Psoas muscle (tissue), 8 donors: ENCODE measurements around the gene IPO9. TPM values are rescaled to one million over a fixed set of nuclear protein-coding genes. Genes with fewer than 3 reads are reported as not detected.

Experiments
- ATAC-seq, 4 donors: fragments of 200-7000 bp; cut with Tn5 transposase; one replicate each; pipeline ENCODE4 v1.9.1; 2020; ENCODE audit warnings: moderate library complexity in 3 of 4, mild to moderate bottlenecking in 2 of 4
- DNase-seq, 2 donors: peaks; one replicate each; pipeline ENCODE4 v3.0.0-alpha.2; 2020
- H3K27ac ChIP-seq: fragments of 200-600 bp; one replicate; pipeline ENCODE4 v1.8.0; 2022
- H3K27me3 ChIP-seq, 3 donors: fragments of 200-600 bp in 1 of 3; one replicate each; pipeline versions ENCODE4 v1.6.1 to v1.8.0; 2013 to 2022; ENCODE audit warnings: low read length in 2 of 3, mild to moderate bottlenecking in 2 of 3, moderate library complexity in 1 of 3; ENCODE audit not compliant: insufficient read depth in 3 of 3
- H3K36me3 ChIP-seq, 2 donors: fragments of 200-600 bp in 1 of 2; one replicate each; pipeline versions ENCODE4 v1.6.1 to v1.8.0; 2013 to 2022; ENCODE audit warnings: low read depth in 1 of 2, mild to moderate bottlenecking in 1 of 2, moderate library complexity in 1 of 2; ENCODE audit not compliant: insufficient read depth in 1 of 2
- H3K4me1 ChIP-seq: fragments of 200-600 bp; one replicate; pipeline ENCODE4 v1.8.0; 2022
- H3K4me3 ChIP-seq: fragments of 200-600 bp; one replicate; pipeline ENCODE4 v1.8.0; 2022; ENCODE audit warnings: mild to moderate bottlenecking
- H3K9me3 ChIP-seq: fragments of 200-600 bp; one replicate; pipeline ENCODE4 v1.8.0; 2022
- WGBS, 3 donors: extraction: QIAGEN DNeasy Blood & Tissue Kit; methylation state at CpG; one replicate each; pipeline versions ENCODE4 v1.1.6 to v1.1.7; 2013; 5-methylcytosine and 5-hydroxymethylcytosine counted together
- intact Hi-C, 2 donors: fragments of 100-400 bp; cut with DNase I; formaldehyde crosslinking; loops; one replicate each; pipeline versions ENCODE4 v1.11.0 to v1.14.2; 2022
- polyA plus RNA-seq, 3 donors: library from polyadenylated mRNA; stranded (reverse); fragments of 200-250 nt; gene quantifications; one replicate each; pipeline ENCODE4 v1.2.3, GENCODE V29; 2013
- total RNA-seq, 4 donors: library from RNA; stranded (reverse); fragmentation: NEBNext Ultra II Directional in 2 of 4; extraction: Animal tissue kit (Norgen Biotek cat#: 25700) in 2 of 4; gene quantifications; one replicate each; pipeline versions ENCODE4 v1.2.1 to v1.2.4, GENCODE V29; 2021 to 2023
- TF ChIP-seq, protein P1 (sequence below): fragments of 200-600 bp; IDR thresholded peaks from one replicate; pipeline ENCODE4 v1.8.0; 2022; ENCODE audit warnings: antibody characterized with exemption
- donor health status: healthy with polysubstance abuse.
- donor health status: DM: no; HTN: no; CAD: no; lungs with moderate emphysema.
- donor health status: Bipolar disorder and iron deficiency.
- donor health status: healthy.
- donor health status: DM: yes; HTN: yes; CAD: no.
- donor health status: DM: no; HTN: no; CAD: no.
- donor health status: DM: no; HTN: no; CAD: no.
- donor health status: DM: yes; HTN: yes; CAD: no.

IPO9 gene
- total and polyA plus RNA-seq, 7 donors = 6.6 to 26.9 (median 20.1) TPM

DNA sequence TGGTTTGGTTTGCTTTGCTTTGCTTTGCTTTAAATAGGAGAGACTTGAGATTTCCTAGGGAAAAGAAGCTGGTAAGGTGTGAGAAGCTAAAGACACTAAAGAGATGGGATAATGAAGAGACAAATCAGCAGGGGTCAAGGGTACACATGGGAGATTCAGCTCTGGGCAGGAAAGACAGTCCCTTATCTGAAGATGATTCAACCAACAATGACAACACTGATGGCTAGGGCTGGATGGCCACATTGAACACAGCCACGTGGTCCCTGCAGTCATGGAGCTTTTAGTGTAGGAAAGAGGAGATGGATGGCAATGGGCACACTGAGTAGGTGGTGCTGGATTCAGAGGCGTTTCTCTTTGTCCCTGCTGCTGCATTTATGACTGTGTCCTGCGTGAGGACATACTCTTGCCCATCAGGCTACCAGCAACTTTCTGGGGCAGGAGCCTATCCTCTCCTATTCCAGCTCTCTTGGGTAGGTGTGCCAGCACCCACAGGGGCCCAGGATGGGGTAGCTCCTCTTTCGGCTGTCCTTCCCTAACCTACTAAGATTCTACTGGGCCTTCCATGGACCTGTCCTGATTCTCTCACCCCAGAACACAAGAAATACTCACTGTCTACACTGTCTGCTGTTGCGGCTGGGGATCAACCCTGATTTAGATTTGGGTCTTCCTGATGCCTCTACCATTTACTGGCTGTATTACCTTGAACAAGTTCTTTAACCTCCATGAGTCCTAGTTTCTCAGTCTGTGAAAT, 58.3 kb downstream of the IPO9 start:
- Histone ChIP-seq H3K27ac (peak overlapping the region; percentile 95), H3K4me1 (peaks cover 78% of the 10 kb centered on the region), H3K9me3 (no peaks in the 10 kb centered on the region), H3K4me3 (no peak overlapping the region), H3K27me3 (no peaks in the 10 kb centered on the region), H3K36me3 (peaks cover 0 to 2% of the 10 kb centered on the region in 2 donors)
- DNase-seq = no peak
- intact Hi-C loops = no loop called here
- WGBS, 3 donors = 59 to 82% (median 62%) methylated on average over 5 of the region's 5 CpGs
- no peak for ATAC-seq
- TF ChIP-seq, protein P1, sequence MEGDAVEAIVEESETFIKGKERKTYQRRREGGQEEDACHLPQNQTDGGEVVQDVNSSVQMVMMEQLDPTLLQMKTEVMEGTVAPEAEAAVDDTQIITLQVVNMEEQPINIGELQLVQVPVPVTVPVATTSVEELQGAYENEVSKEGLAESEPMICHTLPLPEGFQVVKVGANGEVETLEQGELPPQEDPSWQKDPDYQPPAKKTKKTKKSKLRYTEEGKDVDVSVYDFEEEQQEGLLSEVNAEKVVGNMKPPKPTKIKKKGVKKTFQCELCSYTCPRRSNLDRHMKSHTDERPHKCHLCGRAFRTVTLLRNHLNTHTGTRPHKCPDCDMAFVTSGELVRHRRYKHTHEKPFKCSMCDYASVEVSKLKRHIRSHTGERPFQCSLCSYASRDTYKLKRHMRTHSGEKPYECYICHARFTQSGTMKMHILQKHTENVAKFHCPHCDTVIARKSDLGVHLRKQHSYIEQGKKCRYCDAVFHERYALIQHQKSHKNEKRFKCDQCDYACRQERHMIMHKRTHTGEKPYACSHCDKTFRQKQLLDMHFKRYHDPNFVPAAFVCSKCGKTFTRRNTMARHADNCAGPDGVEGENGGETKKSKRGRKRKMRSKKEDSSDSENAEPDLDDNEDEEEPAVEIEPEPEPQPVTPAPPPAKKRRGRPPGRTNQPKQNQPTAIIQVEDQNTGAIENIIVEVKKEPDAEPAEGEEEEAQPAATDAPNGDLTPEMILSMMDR = no peak

DNA sequence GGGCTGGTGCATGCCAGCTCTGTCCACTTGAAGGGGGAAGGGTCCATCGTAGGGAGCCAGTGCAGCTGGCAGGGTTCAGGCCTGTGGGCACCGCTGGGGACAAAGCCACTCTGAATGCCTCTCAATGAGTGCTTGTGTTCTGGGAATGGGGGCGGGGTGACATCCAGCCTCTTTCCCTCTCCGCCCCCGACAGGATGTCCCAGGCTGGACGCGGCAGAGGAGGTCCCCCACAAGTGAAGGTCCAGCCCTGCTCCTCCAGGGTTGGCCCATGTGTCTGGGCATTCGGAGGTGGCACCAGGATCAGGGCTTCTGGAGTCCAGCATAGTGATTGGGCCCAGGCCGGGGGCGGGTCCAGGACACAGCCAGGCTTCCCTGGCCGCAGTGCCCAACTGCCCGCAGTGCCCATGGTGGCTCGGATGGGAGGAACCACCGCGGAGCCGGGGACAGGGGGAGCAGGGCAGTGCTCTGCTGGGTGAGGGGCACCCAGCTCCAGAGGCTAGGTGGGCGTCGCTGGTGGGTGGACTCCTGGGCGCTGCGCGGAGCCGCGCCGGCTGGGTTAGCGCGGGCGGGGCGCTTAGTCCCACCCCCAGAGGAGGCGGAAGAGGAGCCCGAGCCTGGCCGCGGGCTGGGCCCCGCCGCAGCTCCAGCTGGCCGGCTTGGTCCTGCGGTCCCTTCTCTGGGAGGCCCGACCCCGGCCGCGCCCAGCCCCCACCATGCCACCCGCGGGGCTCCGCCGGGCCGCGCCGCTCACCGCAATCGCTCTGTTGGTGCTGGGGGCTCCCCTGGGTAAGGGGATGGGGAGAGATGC, 59.5 kb downstream of the IPO9 start, which contains the start of gene SHISA4:
SHISA4 (plus strand) TSS at position 617 of the 808 bp plus-strand sequence; CDS start at position 714, 97 bp downstream.
- DNase-seq (peak; percentile 84 to 92), ATAC-seq (peak; percentile 68 to 76 (median 74))
- 1 to 2% (median 1%) methylated on average over 31 to 49 of the region's 49 CpGs for WGBS, 3 donors
- intact Hi-C loops = loop anchor here in 1 of 2 donors (2.0 kb wide), 1 partner anchor 58 kb away; the partner anchor contains the start of gene LMOD1
- TF ChIP-seq, protein P1 = no peak
- H3K27me3 ChIP-seq = no peaks in the 10 kb centered on the region
- H3K27ac ChIP-seq = peak within 1 kb of the TSS; percentile 95
- H3K4me1 ChIP-seq = peaks cover 82% of the 10 kb centered on the region
- H3K9me3 ChIP-seq = no peaks in the 10 kb centered on the region
- H3K4me3 ChIP-seq = peak within 1 kb of the TSS; percentile 79
- peaks cover 0 to 12% of the 10 kb centered on the region in 2 donors for H3K36me3 ChIP-seq

DNA sequence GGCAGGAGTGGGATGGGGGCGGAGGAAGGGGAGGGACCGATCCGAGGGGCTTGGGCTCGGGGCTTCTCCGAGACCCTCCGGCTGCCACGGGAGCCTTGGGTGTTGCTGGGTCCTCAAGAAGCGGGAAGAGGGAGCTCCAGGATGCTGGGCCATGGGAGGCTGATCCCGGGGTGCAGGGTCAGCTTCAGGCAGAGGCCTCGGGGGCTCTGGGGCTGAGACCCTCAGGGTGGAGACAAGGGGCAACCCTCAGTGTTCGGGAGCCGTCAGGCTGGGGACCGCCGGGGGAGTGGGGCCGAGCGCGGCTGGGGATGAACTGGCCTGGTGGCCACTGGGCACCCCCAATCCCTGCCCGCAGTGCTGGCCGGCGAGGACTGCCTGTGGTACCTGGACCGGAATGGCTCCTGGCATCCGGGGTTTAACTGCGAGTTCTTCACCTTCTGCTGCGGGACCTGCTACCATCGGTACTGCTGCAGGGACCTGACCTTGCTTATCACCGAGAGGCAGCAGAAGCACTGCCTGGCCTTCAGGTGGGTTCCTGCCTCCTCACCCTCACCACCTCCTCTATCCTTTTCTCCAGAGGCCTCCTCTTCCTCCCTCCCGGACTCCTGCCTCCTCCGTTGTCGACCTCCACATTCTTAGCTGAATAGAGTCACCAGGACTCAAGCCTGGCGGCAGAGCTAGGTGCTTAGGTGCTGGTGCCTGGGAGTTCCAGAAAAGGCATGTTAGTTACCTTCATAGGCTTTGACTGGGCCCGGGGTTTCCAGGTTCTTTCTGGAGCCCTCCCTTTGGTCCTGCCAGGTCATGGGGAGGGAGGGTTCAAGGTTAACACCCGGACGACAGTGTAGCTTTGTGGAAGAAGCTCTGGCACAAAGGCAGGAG, 60.4 kb downstream of the IPO9 start:
- Histone ChIP-seq H3K27me3 (no peaks in the 10 kb centered on the region), H3K9me3 (no peaks in the 10 kb centered on the region), H3K4me3 (peak overlapping the region; percentile 79), H3K36me3 (peaks cover 0 to 18% of the 10 kb centered on the region in 2 donors), H3K4me1 (peaks cover 76% of the 10 kb centered on the region), H3K27ac (peak overlapping the region; percentile 95)
- intact Hi-C loops = loop anchor here in 1 of 2 donors (2.0 kb wide), 1 partner anchor 57 kb away; the partner anchor contains the start of gene LMOD1
- DNase-seq = no peak
- WGBS, 3 donors = 9 to 11% (median 11%) methylated on average over 29 to 33 of the region's 33 CpGs
- TF ChIP-seq, protein P1 = no peak
- ATAC-seq = no peak

DNA sequence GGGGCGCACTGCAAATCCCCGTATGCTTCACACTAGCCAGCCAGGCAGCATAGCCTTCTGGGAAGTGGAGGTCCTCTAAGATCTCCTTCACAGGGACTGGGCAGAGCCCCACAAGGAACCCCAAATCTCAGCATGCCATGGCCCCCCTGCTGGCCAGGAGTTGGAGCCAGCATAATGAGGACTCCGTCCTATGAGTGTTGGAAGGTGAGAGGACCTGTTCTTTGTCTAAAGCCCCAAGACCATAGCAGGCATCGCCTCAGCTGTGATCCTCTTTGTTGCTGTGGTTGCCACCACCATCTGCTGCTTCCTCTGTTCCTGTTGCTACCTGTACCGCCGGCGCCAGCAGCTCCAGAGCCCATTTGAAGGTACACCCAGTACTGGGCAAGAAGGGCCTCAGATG, 61.3 kb downstream of the IPO9 start:
- intact Hi-C loops = loop anchor here in 1 of 2 donors (10.0 kb wide), 1 partner anchor 245 kb away; no protein-coding TSS in a partner anchor
- Histone ChIP-seq H3K4me1 (peaks cover 71% of the 10 kb centered on the region), H3K36me3 (peaks cover 0 to 18% of the 10 kb centered on the region in 2 donors), H3K27me3 (no peaks in the 10 kb centered on the region), H3K9me3 (no peaks in the 10 kb centered on the region), H3K4me3 (peak overlapping the region; percentile 79), H3K27ac (peak overlapping the region; percentile 95)
- DNase-seq = no peak
- TF ChIP-seq, protein P1 = no peak
- 40 to 67% (median 48%) methylated on average over 7 of the region's 7 CpGs for WGBS, 3 donors
- ATAC-seq = no peak
